ENCODE results near the gene FAM162A.

Gene FAM162A, protein sequence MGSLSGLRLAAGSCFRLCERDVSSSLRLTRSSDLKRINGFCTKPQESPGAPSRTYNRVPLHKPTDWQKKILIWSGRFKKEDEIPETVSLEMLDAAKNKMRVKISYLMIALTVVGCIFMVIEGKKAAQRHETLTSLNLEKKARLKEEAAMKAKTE

DNA sequence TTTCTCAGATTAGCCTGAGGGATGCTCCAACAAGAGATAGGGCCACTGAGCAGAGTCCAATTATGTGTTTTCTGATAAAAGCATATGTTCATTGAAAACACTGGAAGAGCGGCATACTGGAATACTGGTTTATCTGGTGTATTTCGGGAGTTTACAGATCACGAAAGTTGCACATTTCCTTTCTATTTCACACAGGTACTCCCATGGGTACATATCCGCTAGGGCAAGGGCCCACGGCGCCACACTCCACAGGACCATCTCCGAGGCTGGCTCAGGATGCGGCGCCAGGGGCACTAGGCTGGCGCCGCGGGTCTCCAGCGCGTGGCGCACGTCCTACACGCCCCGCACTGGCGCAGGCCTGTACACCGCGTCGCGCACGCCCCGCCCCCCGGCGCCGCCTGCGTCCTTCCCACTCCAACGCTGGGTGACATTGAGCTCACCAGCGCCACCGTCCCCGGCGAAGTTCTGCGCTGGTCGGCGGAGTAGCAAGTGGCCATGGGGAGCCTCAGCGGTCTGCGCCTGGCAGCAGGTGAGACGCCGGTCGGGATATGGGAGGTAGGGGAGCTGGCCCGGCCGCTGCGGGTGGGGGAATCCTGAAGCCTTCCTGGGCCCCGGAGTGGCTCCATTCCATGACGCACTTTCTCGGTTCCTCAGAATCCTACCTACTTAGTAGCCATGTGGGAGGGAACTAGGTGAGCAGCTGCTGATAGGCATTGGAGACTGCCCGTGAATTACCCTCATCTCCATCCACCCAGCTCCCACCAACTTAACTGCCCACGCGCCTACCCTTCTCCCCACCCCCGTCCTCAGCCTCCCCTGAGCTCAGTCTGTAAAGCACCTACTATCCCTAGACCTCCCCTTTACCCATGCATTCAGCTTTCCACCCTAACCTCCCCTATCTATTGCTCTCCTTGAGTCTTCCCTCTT is at the start of gene FAM162A:
FAM162A (plus strand) TSS at position 412 of the 927 bp plus-strand sequence; CDS start at position 496, 84 bp downstream.
- DNase-seq (ENCODE audit: low spot score) = peak; percentile 95

DNA sequence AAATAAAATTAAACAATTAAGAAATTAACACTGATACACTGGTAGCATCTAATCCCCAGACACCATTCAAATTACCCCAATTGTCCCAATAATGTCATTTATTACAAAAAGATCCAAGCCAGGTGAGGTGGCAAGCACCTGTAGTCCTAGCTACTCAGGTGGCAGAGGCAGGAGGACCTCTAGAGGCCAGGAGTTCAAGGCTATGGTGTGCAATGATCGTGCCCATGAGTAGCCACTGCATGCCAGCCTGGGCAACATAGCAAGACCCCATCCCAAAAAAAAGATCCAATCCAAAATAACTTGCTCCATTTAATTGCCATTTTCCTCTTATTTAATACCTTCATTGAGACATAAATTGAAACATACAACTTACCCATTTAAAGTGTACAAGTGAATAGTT is 41.2 kb upstream of the FAM162A start:
- no peak for DNase-seq (ENCODE audit: low spot score)

DNA sequence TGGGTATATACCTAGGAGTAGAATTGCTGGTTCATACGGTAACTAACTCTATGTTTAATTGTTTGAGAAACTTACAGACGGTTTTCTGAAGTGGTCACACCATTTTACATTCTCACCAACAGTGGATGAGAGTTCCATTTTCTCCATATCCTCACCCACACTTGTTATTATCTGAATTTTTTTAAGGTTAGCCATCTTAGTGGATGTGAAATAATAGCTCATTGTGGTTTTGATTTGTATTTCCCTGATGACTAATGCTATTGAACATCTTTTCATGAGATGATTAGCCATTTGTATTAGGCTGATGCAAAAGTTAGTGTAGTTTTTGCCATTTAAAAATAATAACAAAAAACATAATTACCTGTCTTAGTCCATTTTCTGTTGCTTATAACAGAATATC is 40.3 kb upstream of the FAM162A start:
- DNase-seq (ENCODE audit: low spot score) = no peak

DNA sequence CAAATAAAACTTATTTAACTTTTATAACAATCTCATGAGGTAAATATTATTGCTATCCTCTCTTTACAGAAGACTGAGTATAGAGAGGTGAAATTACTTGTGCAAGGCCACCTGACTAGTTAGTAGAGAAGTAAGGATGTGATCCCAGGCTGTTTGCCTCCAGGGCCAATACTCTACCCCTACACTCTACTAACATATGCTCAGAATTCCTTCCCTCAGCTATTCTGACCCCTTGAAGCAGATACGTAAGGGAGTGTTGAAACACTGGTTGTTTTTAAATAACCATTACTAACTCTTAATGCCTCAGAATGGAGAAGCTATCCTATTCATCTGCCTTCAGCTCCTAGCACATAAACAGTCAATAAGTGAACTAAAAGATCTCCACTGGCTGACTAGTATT is 34.8 kb upstream of the FAM162A start:
- DNase-seq (ENCODE audit: low spot score) = no peak

DNA sequence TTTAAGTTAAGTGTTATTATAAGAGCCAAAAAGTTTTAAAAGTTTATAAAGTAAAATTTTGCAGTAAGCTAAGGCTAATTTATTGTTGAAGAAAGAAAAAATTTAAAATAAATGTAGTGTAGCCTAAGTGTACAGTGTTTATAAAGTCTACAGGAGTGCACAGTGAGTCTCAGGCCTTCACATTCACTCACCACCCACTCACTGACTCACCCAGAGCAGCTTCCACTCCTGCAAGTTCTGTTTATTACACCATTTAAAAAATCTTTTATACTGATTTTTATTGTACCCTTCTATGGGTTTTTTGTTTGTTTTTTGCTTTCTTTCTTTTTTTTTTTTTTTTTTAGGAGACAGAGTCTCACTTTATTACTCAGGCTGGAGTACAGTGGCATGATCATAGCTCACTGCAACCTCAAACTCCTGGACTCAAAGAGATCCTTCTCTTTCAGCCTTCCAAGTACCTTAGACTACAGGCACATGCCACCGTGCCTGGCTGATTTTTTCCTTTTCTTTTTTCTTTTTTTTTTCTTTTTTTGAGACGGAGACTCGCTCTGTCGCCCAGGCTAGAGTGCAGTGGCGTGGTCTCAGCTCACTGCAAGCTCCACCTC is 33.1 kb upstream of the FAM162A start:
- no peak for DNase-seq (ENCODE audit: low spot score)

DNA sequence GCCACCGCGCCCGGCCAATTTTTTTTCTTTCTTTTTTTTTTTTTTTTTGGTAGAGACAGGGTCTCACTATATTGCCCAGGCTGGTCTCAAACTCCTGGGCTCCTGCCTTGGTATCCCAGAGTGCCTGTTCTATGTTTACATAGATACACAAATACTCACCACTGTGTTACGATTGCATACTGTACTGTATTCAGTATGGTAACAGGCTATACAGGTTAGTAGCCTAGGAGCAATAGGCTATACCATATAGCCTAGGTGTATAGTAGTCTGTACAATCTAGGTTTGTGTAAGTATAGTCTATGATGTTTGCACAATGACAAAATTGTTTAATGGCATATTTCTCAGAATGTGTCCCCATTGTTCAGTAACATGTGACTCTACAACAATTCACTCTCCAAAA is 32.4 kb upstream of the FAM162A start:
- no peak for DNase-seq (ENCODE audit: low spot score)

DNA sequence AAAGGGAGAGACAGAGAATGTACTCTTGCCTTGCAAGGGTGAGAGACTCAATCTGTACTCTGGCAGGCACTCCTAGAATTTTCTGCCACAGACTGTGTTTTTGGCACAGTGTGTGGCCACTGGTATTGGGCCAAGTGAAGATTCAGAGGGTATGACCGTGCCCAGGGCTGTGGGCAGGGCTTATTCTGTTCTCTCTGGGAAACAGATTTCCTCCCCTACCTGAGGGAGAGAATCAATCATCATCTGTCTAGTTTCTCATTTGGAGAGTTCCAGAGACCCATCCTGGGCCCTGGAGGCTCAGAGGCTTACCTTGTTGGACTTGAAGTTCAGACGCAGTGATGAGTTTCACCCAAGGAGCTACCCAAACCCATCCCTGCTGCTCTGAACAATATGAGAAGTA is 30.8 kb upstream of the FAM162A start:
- DNase-seq (ENCODE audit: low spot score) = no peak

DNA sequence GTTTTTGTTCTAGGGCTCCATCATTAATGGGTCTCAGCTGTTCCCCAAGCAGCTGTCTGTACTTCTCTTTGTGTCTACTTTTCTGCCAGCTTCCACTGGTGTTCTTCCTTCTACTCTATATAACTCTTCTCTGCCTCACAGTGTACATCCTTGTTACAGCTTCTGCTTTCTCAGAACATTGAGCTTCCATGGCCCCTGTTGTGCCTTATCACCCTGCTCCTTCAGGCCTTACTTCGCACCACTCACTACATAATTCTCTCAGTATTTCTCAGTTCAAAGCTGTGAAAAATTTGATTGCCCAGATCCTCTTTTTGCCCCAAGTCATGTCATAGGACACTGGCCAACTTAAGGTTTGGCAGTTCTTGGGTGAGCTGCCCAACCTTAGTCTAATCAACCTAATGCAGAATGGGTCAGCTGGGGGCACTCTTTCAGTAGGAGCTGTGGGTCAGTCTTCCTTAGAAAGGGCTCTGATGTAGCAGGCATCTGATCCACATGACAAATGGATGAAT is 30.0 kb upstream of the FAM162A start:
- no peak for DNase-seq (ENCODE audit: low spot score)

DNA sequence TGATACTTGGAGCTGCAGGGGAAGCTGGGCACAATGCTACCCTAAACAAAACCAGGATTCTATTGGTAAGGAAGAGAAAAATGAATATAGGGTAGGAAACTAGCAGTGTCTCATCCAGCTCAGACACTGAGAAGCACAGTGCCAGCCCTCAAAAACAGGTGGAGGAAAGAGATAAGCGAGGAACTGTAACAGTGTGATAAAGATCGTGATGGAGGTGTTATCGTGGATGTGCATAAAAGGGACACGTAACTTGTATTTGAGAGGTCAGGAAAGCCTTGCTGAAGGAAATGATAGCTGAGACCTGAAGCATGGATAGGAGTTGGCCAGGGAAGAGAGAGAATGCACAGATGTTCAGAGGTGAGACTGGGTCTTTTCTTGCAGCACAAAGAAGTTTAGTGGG is 28.4 kb upstream of the FAM162A start:
- no peak for DNase-seq (ENCODE audit: low spot score)

DNA sequence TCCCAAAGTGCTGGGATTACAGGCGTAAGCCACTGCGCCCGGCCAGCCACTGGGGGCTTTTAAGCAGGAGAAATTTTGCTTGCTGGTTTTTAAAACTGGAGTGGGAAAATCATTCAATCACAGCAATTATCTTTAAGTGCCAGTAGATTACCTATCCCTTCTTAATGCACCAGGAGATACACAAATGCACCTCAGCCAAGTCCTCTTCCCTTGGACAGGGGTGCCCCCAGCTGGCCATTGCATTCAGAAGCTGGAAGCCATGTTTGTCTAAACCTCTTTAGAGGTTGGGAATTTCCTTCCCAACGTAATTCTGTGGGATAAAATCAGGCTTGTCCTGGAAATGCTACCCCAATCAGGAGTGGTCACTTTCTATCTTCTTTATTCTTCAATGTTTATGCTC is 27.6 kb upstream of the FAM162A start:
- DNase-seq (ENCODE audit: low spot score) = no peak

DNA sequence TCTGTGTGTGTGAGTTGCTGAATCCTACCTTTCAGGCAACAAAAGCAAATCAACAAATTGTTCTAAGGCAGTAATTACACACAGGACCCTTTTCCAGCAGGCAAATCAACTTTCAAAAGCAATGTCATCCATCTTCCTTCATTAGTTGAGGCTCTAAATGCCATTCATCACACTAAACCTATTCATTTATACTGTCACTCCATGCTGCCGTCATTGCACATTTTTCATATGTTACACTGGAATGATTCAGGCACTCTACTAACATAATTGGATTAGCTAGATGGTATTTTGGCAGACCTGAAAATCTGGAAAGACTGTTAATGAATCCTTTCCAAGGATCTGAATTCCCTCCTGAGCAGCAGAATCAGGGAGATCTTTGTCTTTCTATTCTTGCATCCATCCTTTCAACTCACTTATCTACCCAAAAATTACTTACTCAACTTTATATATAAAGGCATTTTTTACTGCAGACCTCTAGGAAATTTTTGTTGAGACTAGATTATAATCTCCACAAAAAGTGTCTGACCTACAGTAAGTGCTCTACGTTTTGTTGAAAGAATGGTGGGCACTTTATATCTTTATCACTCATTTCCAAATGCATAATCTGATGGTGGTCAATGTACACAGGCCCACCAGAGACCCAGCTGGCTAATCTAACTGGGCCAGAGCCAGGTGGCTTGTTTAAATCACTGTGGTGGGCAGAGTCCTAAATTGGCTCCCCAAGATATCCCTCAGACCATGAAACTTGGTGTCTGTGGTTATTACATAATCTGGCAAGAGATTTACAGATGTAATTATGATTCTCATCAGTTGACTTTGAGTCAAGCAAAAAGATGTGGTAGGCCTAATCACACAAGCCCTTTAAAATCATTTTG is 25.9 kb upstream of the FAM162A start:
- no peak for DNase-seq (ENCODE audit: low spot score)

DNA sequence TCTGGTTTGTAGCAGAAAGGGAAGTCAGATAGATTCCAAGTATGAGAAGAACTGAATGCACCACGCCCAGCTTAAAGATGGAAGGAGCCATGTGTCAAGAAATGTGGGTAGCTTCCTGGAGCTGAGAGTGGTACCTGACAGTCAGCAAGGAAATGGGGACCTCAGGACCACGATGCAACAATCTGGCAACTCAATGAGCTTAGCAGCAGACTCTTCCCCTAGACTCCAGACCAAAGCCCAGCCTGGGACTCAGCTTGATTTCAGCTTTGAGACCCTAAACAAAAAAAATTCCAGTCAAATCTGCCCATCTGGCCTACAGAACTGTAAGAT is 25.3 kb upstream of the FAM162A start:
- peak; percentile 5 for DNase-seq (ENCODE audit: low spot score)

DNA sequence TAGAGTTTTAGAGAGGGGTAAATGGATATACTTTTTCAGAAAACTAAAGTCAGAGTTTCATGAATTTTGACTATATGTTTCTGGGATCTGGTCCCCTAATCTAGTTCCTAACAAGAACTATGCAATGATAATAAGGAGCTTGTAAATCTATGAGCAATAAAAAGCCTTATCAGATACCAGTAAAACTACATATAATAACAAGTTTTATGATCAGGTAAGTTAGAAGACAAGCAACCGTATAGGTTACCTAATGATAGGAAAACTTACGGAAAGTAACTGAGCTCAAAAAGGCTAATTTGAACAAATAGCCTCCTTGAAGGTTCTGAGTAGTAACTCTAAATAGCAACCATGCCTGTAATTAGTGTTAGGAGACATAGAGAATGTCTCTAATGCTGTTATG is 22.0 kb upstream of the FAM162A start:
- no peak for DNase-seq (ENCODE audit: low spot score)

DNA sequence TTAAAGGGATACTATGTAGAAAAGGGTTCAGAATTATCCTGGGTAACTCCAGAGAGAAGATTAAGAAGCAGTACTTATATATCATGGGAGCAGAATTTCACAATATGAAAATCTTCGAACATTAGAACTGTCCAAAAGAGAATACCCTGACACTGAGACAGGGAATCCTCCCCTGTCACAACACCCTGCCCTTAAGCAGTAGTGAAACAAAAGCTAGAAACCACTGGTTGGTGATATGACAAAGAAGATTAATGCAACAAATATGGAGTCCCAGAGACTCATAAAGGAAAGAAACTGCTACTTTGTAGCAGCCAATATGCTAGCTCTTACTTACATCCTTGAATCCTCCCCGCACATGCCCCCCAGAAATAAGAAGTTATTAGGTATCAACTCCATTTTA is 19.5 kb upstream of the FAM162A start:
- DNase-seq (ENCODE audit: low spot score) = peak; percentile 23

DNA sequence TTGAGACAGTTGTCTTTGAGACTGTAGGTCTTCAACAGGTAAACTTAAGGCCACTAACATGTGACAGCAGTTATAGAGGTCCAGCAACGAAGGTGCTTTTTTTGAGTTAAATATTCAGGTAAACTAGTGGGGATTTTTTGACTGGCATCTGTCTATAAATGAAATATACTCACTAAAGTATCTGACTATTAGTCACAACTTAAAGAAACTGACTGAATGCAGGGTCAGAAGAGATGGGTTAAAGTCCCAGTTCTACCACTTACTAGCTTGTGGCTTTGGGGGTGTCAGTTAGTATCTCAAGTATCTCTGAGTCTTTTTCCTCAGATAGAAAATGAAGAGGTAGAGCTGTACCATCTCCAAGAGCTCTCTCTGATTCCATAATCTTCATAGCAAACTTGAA is 18.9 kb upstream of the FAM162A start:
- peak; percentile 53 for DNase-seq (ENCODE audit: low spot score)

DNA sequence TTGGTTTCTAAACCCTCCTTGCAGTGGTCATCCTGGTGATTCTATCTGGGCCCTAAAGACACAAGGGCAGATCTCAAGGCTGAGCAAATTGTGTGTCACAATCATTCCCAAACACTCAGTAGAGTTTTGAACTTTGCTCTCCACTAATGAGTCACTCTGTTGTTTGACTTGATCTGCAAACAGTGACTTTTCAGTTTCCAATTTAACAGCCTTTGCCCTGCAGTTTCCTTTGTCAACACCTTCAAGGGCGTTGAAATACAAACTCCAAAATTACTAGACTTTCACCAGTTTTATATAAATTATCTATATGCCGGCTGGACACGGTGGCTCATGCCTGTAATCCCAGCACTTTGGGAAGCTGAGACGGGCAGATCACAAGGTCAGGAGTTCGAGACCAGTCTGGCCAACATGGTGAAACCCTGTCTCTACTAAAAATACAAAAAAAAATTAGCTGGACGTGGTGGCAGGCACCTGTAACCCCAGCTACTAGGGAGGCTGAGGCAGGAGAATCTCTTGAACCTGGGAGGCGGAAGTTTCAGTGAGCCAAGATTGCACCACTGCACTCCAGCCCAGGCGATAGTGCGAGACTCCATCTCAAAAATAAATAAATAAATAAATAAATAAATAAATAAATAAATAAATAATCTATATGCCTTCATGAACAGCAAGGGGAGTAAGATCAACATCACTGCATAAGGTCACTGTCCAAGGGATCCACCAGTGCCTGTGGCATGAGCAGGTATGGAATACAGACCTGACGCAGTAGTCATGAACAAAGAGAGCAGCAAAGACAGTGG is 18.2 kb upstream of the FAM162A start:
- peak; percentile 85 for DNase-seq (ENCODE audit: low spot score)

DNA sequence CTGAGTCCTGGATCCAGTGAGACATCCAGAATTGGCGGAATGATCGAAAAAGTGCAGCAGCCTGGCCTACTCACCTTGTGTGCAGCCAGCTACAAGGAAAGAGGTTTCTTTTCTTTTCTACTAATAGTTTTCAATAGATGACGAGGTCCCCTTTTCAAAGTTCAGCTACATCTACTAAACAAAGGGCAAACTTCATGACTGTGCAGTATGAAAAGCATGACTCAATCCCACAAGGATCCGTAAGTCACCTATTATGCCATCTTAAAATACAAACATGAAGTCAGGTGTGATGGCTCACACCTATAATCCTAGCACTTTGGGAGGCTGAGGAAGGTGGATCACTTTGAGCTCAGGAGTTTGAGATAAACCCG is 17.6 kb upstream of the FAM162A start:
- DNase-seq (ENCODE audit: low spot score) = no peak

DNA sequence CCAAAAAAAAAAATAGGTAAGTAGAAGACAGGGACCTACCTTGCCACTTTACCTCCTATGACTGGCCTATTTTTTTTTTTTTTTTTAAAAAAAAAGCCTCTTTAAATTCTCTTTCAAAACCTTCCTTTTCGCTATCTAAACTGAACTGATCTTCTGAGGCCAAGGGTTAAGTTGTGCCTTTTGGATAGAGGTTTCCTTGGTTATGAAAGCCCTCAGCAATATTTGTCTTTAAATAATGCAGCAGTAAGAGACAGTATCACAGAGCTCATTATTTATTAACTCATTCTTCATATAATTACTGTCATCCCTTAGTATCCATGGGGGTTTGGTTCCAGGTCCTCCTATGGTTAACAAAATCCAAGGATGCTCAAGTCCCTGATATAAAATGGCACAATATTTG is 9.9 kb upstream of the FAM162A start:
- no peak for DNase-seq (ENCODE audit: low spot score)

DNA sequence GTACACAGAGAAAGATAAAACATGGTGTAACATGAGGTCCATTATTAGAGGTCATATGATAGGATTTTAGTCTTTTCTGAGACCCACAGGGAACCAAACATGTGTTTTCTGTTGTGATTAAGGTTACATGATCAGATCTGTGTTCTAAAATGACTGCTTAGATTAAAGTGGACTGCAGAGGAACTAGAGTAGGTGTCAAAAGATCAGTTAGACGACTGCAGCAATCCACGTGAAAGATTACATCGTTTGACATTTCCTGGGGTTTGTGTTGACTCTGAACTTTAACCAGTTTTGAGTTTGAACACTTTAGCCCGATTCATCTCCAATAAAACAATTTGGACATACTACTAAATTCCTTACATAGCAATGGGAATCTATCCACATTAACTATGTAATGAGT is 6.0 kb upstream of the FAM162A start:
- DNase-seq (ENCODE audit: low spot score) = no peak

DNA sequence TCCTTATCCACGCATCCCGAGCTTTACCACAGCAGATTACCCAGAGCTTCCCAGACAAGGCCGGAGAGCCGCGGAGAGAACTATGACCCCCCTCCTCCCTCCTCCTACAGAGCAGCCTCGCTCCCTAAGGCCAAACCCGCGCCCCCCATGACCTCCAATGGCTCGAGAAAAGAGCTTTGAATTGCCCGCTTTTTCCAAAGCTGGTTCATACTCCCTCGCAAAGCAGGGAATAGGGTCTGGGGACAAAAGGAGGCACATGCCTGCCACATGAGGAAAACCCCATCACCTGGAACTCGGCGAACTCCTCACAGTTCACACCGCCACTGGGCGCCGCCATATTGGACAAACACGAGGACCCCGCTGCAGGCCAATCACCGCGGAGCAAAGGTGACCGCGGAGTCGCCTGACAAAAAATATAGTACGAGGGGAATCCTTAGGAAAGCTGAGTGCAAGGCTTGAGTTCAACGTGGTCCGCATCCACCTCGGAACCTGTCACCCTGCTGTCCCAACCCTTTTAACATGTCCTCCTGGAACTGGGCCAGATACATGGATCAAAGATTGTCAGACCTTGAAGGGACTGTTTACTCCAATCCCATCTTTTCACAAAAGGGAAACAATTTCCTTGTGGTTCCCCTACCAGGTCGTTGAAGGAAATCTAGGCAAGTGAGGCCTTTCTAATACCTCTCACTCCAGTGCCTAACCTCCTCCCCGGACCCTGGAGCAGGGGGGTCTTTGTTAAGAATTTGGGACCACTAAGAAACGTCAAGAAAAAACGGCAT is 905 bp upstream of the FAM162A start, which contains the start of gene MIX23:
MIX23 (minus strand) TSS at position 344 of the 779 bp plus-strand sequence; CDS start at position 337, 7 bp downstream.
- peak; percentile 91 for DNase-seq (ENCODE audit: low spot score)

All from activated CD4-positive, alpha-beta T cell treated with anti-CD3 and anti-CD28 coated beads, Interleukin-2, Interleukin-4, amounts not matched to agents 100 ng/mL and 50 ng/mL, durations not matched to agents 16 hours and 8 hours (primary cell).